Neuronal stem cell (in vitro differentiated cells): ENCODE data around the gene TTLL1.

Source experiments
- DNase-seq: peaks from one replicate; pipeline ENCODE4 v3.0.0-alpha.2; 2013; ENCODE audit warnings: low spot score
- H2AFZ ChIP-seq: one replicate; pipeline ENCODE4 v1.6.1; 2013; ENCODE audit warnings: mild to moderate bottlenecking, low read length, inconsistent platforms
- H2AK5ac ChIP-seq: 2 replicates; pipeline ENCODE4 v1.6.1; 2013; ENCODE audit warnings: low read depth, mild to moderate bottlenecking, inconsistent platforms, low read length, moderate library complexity, mixed read lengths
- H2BK120ac ChIP-seq: 2 replicates; pipeline ENCODE4 v1.6.1; 2013; ENCODE audit warnings: low read depth, mild to moderate bottlenecking, inconsistent platforms, low read length, moderate library complexity, mixed read lengths
- H2BK12ac ChIP-seq: one replicate; pipeline ENCODE4 v1.6.1; 2013; ENCODE audit warnings: low read length, inconsistent platforms
- H2BK15ac ChIP-seq: 2 replicates; pipeline ENCODE4 v1.6.1; 2013; ENCODE audit warnings: mild to moderate bottlenecking, low read length, inconsistent platforms, mixed read lengths
- H2BK5ac ChIP-seq: one replicate; pipeline ENCODE4 v1.6.1; 2013; ENCODE audit warnings: inconsistent platforms, mild to moderate bottlenecking, low read length, moderate library complexity
- H3K14ac ChIP-seq: one replicate; pipeline ENCODE4 v1.6.1; 2013; ENCODE audit warnings: low read length, inconsistent platforms
- H3K18ac ChIP-seq: 2 replicates; pipeline ENCODE4 v1.6.1; 2013; ENCODE audit warnings: low read length, inconsistent platforms
- H3K23ac ChIP-seq: 2 replicates; pipeline ENCODE4 v1.6.1; 2013; ENCODE audit warnings: low read depth, mild to moderate bottlenecking, mixed read lengths, low read length, inconsistent platforms; ENCODE audit not compliant: poor library complexity
- H3K27ac ChIP-seq: replicated peaks from 3 replicates; pipeline ENCODE4 v1.5.1; 2013; ENCODE audit warnings: low read length, inconsistent platforms
- H3K27me3 ChIP-seq, 3 experiments: 2 replicates each; pipeline ENCODE4 v1.6.1; 2013; ENCODE audit warnings: low read length in 3 of 3, mild to moderate bottlenecking in 2 of 3, inconsistent platforms in 1 of 3, low read depth in 1 of 3, mixed read lengths in 1 of 3, moderate library complexity in 1 of 3; ENCODE audit not compliant: control insufficient read depth in 3 of 3, insufficient read depth in 3 of 3
- H3K36me3 ChIP-seq, 2 donors: replicated peaks in 1 of 2; 2 replicates each; pipeline ENCODE4 v1.6.1; 2013; ENCODE audit warnings: low read length in 2 of 2; ENCODE audit not compliant: control insufficient read depth in 2 of 2, insufficient read depth in 2 of 2
- H3K4ac ChIP-seq: 2 replicates; pipeline ENCODE4 v1.6.1; 2013; ENCODE audit warnings: inconsistent platforms, mild to moderate bottlenecking, low read length, moderate library complexity
- H3K4me1 ChIP-seq, 2 donors: 1 replicate in 1 of 2; 2 replicates in 1 of 2; pipeline ENCODE4 v1.6.1; 2013; ENCODE audit warnings: low read length in 2 of 2, low read depth in 1 of 2; ENCODE audit not compliant: control insufficient read depth in 2 of 2, insufficient read depth in 1 of 2
- H3K4me2 ChIP-seq: one replicate; pipeline ENCODE4 v1.6.1; 2013; ENCODE audit warnings: mild to moderate bottlenecking, low read length, inconsistent platforms; ENCODE audit not compliant: insufficient read depth, poor library complexity, severe bottlenecking
- H3K4me3 ChIP-seq, 2 donors: 2 replicates each; pipeline ENCODE4 v1.5.1; 2013; ENCODE audit warnings: low read length in 2 of 2, mild to moderate bottlenecking in 2 of 2, inconsistent platforms in 1 of 2, moderate library complexity in 1 of 2
- H3K79me1 ChIP-seq: one replicate; pipeline ENCODE4 v1.6.1; 2013; ENCODE audit warnings: low read depth, mild to moderate bottlenecking, inconsistent platforms, low read length, moderate library complexity
- H3K9ac ChIP-seq: one replicate; pipeline ENCODE4 v1.6.1; 2013; ENCODE audit warnings: mild to moderate bottlenecking, low read depth, low read length, inconsistent platforms; ENCODE audit not compliant: poor library complexity
- H3K9me3 ChIP-seq, 2 donors: replicated peaks in 1 of 2; 2 replicates each; pipeline versions ENCODE3 to v1.6.1; 2013; ENCODE audit warnings: low read length in 2 of 2, mild to moderate bottlenecking in 2 of 2, inconsistent platforms in 1 of 2, low read depth in 1 of 2, mixed read lengths in 1 of 2, moderate library complexity in 1 of 2; ENCODE audit not compliant: control insufficient read depth in 2 of 2, insufficient read depth in 1 of 2
- H4K8ac ChIP-seq: one replicate; pipeline ENCODE4 v1.6.1; 2013; ENCODE audit warnings: low read depth, mild to moderate bottlenecking, inconsistent platforms, low read length, moderate library complexity
- H4K91ac ChIP-seq: one replicate; pipeline ENCODE4 v1.6.1; 2013; ENCODE audit warnings: low read length, low read depth, mild to moderate bottlenecking, inconsistent platforms; ENCODE audit not compliant: poor library complexity
- WGBS, 2 donors: extraction: QIAGEN DNeasy Blood & Tissue Kit; methylation state at CpG; one replicate each; pipeline ENCODE4 v1.1.7; 2013; ENCODE audit warnings: missing lambda C conversion rate in 2 of 2, mixed read lengths in 1 of 2; ENCODE audit not compliant: insufficient read length in 2 of 2, insufficient replicate concordance in 1 of 2; ENCODE audit errors: extremely low coverage in 2 of 2; 5-methylcytosine and 5-hydroxymethylcytosine counted together

The TTLL1 gene

DNA sequence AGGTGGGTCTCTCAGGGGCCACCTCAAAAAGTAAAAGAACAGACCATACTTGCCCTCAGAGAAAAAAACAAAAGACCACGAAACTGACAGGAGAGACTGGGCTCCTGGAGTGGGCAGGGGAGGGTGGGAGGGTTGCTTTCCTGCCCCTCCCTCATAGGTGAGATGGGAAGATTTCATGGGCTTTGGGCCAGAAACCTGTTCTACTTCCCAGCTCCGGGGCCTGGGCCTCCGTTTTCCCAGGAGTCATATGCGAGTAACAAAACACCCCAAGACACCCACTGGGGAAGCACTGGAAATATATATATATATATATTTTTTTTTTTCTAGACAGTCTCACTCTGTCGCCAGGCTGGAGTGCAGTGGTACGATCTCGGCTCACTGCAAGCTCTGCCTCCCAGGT lies 31.6 kb downstream of the TTLL1 start:
- Histone ChIP-seq H4K8ac (no peak overlapping the region), H3K23ac (no peak overlapping the region), H3K9ac (no peak overlapping the region), H3K9me3 (peaks cover 3% of the 10 kb centered on the region in 2 donors), H3K14ac (no peak overlapping the region), H3K4me2 (no peak overlapping the region), H4K91ac (no peak overlapping the region), H3K79me1 (no peaks in the 10 kb centered on the region), H3K36me3 (peaks cover 2 to 28% of the 10 kb centered on the region in 2 donors), H2BK5ac (no peak overlapping the region), H2BK15ac (no peak overlapping the region), H3K27ac (no peak overlapping the region), H2BK12ac (no peak overlapping the region), H2AFZ (no peak overlapping the region), H3K18ac (no peak overlapping the region), H3K27me3 (no peaks in the 10 kb centered on the region), H2BK120ac (no peak overlapping the region), H3K4me3 (no peak overlapping the region), H3K4ac (no peak overlapping the region), H2AK5ac (no peak overlapping the region), H3K4me1 (no peaks in the 10 kb centered on the region)
- no peak for DNase-seq
- no CpG with 5 or more reads among the region's 7 CpGs for WGBS, 2 donors

DNA sequence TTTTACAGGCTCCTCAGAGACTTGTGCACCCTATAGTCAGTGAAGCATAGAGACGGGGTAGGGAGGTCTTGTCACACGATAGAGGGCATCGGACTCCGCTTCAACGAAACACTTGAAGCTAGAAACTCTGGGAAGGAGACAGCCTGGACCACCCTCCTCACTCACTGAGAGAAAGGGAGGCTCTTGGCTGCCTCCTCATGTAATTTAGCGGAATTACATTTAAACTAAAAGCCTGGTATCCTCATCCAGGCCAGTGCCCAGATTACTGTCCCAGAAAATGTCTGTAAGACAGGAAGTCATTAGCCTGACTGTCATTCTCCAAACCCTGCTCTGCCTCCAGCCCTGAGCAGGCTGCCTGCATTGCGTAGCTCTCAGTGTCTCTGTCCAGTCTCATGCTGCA lies 36.0 kb downstream of the TTLL1 start:
- Histone ChIP-seq H2BK120ac (no peak overlapping the region), H2BK12ac (no peak overlapping the region), H3K14ac (no peak overlapping the region), H4K8ac (no peak overlapping the region), H2BK5ac (no peak overlapping the region), H3K27ac (no peak overlapping the region), H3K79me1 (no peaks in the 10 kb centered on the region), H3K23ac (no peak overlapping the region), H3K4me3 (no peak overlapping the region), H2BK15ac (no peak overlapping the region), H3K4me2 (no peak overlapping the region), H3K36me3 (peaks cover 2 to 7% of the 10 kb centered on the region in 2 donors), H2AFZ (no peak overlapping the region), H3K9ac (no peak overlapping the region), H3K9me3 (peaks cover 3% of the 10 kb centered on the region in 2 donors), H2AK5ac (no peak overlapping the region), H3K4me1 (peaks cover 0 to 2% of the 10 kb centered on the region in 2 donors), H3K4ac (no peak overlapping the region), H3K27me3 (no peaks in the 10 kb centered on the region), H3K18ac (no peak overlapping the region), H4K91ac (no peak overlapping the region)
- DNase-seq, result no peak
- no CpG with 5 or more reads among the region's 7 CpGs for WGBS, 2 donors

DNA sequence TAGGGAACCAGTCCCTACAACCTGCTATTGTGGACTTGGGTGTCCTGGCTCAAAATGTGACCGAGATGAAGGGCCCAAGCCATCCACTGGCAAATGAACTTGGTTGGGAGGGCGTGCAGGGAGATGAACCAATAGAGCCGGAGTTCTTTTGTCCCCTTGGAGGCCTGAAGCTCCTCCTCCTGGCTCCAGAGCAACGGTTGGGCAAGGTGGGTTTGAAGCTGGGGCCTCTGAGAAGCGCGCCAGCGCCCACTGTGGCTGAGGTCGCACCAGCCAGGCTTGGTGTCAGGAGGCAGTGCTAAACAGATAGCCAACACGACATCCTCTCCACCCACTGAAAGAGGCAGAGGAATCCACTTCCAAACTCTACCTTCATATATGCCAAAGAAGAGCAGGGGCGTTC lies 38.2 kb downstream of the TTLL1 start:
- no peak overlapping the region for H3K4me2 ChIP-seq
- H3K9ac ChIP-seq, result no peak overlapping the region
- H3K23ac ChIP-seq, result no peak overlapping the region
- H3K79me1 ChIP-seq, result no peaks in the 10 kb centered on the region
- H2BK5ac ChIP-seq, result no peak overlapping the region
- H3K4me3 ChIP-seq, result no peak overlapping the region
- no peak overlapping the region for H2AFZ ChIP-seq
- DNase-seq, result no peak
- no peak overlapping the region for H3K4ac ChIP-seq
- no peak overlapping the region for H4K91ac ChIP-seq
- H3K27me3 ChIP-seq, result no peaks in the 10 kb centered on the region
- H3K4me1 ChIP-seq, result peaks cover 0 to 2% of the 10 kb centered on the region in 2 donors
- no peak overlapping the region for H3K27ac ChIP-seq
- peaks cover 4 to 9% of the 10 kb centered on the region in 2 donors for H3K36me3 ChIP-seq
- H2BK120ac ChIP-seq, result no peak overlapping the region
- H4K8ac ChIP-seq, result no peak overlapping the region
- H2BK12ac ChIP-seq, result no peak overlapping the region
- no peak overlapping the region for H2BK15ac ChIP-seq
- peaks cover 3% of the 10 kb centered on the region in 2 donors for H3K9me3 ChIP-seq
- WGBS, 2 donors, result no CpG with 5 or more reads among the region's 10 CpGs
- no peak overlapping the region for H3K14ac ChIP-seq
- no peak overlapping the region for H2AK5ac ChIP-seq
- no peak overlapping the region for H3K18ac ChIP-seq

DNA sequence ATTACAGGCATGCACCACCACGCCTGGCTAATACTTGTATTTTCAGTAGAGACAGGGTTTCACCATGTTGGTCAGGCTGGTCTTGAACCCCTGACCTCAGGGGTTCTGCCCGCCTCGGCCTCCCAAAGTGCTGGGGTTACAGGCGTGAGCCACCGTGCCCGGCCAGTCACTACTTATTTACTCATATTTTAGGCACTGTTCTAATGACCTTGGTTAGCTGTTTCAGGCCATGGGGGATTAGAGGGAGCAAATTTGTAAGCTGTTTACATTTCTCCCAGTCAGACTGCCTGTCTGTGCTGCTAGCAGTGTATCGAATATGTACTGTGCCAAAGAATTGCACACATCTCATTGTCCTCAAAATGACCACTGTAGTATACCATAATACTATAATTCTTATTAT lies 41.6 kb downstream of the TTLL1 start:
- WGBS, 2 donors, result no CpG with 5 or more reads among the region's 7 CpGs

More for the DNA sequence above, 41.6 kb downstream of the TTLL1 start:
- Histone ChIP-seq H3K27ac (no peak overlapping the region), H2BK120ac (no peak overlapping the region), H4K8ac (no peak overlapping the region), H2AFZ (no peak overlapping the region), H3K4me3 (no peak overlapping the region), H4K91ac (no peak overlapping the region), H3K14ac (no peak overlapping the region), H3K79me1 (peaks cover 2% of the 10 kb centered on the region), H3K4me1 (peaks cover 0 to 2% of the 10 kb centered on the region in 2 donors), H3K18ac (no peak overlapping the region), H2AK5ac (no peak overlapping the region), H3K4ac (no peak overlapping the region), H3K9ac (no peak overlapping the region), H3K27me3 (no peaks in the 10 kb centered on the region), H3K4me2 (no peak overlapping the region), H3K36me3 (peaks cover 4 to 5% of the 10 kb centered on the region in 2 donors), H2BK5ac (no peak overlapping the region), H3K23ac (no peak overlapping the region), H3K9me3 (no peaks in the 10 kb centered on the region), H2BK12ac (no peak overlapping the region), H2BK15ac (no peak overlapping the region)
- no peak for DNase-seq
